Hematopoietic multipotent progenitor cell treated with erythropoietin and hydrocortisone succinate and interleukin-3 and kit ligand, for 8 days (in vitro differentiated cells): ENCODE results near the gene POLD1.

Source experiments
- DNase-seq: peaks from one replicate; pipeline ENCODE4 v3.0.0-alpha.2; 2015

The POLD1 gene

DNA sequence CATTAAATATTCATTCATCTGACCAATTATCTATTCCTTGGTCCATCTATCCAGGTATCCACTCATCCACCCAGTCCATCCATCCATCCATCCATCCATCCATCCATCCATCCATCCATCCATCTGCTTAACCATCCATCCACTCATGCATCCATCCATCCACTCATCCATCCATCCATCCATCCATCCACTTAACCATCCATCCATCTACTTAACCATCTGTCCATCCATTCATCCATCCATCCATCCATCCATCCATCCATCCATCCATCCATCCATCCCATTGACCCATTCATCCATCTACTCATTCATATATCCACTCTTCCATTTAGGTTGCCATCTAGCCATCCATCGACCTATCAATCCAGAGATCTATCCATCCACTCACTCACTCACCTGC is 59.9 kb downstream of the POLD1 start:
- DNase-seq: no peak

DNA sequence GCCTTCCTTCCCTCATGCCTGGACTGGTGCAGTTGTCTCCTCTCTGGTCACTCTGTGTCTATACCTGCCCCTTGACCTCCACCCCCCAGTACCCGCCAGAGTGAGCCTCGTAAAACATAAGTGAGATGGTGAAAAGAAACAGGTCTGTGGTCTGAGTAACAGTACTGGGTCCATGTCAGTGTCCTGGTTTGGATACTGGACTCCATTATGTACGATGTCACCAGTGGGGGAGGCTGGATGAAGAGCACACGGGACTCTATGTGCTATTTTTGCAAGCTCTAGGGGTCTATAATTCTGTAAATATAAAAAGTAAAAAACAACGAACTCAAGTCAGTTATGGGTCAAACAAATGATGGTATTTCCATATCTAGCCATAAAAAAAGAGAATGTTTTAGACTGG is 62.9 kb downstream of the POLD1 start:
- no peak for DNase-seq

DNA sequence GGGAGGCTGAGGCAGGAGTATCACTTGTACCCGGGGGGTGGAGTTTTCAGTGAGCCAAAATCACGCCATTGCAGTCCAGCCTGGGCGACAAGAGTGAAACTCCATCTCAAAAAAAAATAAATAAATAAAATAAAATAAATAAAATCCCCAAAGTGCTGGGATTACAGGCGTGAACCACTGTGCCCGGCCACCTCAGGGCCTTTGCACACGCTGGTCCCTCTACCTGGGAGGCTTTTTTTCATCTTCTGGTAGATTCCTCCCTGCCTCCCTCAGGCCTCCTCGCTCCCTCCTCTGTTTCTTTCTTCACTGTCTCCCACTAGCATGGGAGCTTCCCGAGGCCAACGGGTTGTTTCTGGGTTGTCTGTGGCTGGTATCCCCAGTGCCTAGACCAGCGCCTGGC is 63.6 kb downstream of the POLD1 start:
- no peak for DNase-seq

DNA sequence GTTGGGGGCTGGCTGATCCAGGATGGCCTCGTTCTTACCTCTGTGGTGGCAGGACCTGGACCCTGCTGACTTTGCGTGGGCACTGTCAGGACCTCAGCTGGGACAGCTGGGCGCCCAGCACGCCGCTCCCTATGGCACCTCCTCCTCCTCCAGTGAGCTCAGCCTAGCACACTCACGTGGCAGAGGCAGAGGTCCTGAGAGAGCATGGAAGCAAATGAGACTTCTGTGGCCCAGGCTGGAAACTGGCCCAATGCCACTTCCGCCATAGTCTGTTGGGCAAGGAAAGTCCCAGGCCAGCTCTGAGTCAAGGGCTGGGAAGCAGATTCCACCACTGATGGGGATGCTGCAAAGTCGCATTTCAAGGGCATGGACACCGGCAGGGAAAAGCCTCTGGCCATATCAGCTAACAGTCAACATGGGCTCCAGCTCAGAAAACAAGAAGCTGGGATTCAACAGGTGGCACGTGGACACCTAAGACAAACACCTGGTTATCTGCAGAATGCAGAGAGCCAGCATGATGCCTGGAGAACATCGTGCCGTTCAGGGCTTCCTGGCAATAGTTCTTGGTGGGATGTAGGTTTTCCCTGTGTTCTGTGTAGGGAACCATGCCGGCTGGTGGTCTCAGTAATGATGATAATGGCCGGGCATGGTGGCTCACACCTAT is 65.2 kb downstream of the POLD1 start:
- no peak for DNase-seq

DNA sequence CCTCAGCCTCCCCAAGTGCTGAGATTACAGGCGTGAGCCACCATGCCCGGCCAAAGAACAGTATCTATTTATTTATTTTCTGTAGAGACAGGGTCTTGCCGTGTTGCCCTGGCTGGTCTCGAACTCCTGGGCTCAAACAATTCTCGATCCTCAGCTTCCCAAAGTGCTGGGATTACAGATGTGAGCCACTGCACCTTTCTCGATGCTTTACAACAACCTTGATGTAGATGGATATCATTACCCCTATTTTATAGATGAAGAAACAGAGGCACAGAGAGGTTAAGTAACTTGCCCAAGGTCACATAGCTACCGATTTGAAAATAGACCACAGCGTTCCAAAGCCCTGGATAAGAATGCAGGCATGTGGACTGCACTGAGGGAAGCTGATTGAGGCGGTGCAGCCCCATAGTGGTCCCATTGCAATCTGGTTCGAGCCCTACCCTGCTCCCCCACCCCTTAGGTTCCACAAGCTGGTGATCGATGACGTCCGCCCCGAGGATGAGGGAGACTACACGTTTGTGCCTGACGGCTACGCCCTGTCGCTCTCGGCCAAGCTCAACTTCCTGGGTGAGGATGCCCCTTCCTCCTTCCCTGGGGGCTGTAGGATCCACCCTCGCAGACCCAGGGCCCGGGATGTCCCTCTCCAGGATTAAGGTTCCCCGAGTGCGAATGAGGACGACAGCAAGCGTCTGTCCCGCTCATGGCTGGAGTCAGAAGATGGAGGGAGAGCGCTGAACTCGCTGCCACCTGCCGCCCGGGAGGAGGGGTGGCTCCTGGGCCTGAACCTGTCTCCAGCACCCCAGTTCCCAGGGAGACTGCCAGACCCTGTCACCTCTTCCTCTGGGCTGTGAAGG is 66.4 kb downstream of the POLD1 start:
- DNase-seq: no peak

DNA sequence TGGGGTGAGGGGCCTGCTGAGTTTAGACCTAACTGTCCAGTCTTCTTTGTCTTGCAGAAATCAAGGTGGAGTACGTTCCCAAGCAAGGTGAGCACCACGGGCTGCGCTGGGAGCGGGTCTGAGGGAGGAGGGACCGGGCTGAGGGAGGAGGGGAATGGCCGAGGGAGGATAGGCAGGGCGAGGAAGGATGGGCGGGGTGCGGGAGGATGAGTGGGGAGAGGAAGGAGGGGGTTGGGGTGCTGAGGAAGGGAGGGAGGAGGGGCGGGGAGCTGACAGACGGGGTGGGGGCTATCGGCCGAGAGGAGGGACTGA is 67.0 kb downstream of the POLD1 start:
- DNase-seq: no peak

DNA sequence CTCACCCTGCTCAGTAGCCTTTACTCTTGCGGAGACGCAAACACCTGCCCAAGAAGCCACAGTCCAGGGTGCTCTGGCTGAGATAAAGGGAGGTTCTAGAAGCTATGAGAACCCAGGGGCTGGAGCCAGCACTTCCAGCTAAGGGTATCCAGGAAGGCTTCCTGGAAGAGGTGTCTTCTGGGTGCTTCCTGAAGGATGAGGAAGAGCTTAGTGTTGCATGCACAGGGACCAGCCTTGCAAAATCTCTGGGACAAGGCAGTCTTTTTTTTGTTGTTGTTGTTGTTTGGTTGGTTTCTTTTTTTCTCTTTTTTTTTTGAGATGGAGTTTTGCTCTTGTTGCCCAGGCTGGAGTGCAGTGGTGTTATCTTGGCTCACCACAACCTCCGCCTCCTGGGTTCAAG is 69.1 kb downstream of the POLD1 start:
- no peak for DNase-seq

DNA sequence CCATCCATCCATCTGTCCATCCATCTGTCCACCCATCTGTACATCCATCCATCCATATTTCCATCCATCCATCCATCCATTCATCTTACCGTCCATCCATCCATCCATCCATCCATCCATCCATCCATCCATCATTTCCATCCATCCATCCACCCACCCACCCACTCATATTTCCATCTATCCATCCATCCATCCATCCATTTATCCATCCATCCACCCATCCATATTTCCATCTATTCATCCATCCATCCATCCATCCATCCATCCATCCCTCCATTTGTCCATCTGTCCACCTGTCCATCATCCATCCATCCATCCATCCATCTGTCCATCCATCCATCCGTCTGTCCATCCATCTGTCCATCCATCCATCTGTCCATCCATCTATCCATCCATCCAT is 71.8 kb downstream of the POLD1 start:
- no peak for DNase-seq

DNA sequence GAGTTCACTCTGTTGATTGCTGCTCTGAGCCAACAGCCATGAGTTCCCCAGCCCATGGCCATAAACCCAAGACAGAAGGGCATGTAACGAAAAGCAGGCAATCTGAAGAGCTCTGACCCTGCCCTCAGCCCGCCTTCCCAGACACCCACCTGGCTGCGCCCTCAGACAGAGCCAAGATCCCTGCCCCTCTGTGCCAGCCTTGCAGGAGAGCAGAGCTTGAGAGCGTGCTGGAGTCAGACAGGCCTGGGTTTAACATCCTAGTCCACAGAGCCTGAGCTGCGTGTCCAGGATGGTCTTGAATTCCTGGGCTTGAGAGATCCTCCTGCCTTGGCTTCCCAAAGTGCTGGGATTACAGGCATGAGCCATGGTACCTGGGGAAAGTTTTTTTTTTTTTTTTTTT is 73.2 kb downstream of the POLD1 start:
- no peak for DNase-seq

DNA sequence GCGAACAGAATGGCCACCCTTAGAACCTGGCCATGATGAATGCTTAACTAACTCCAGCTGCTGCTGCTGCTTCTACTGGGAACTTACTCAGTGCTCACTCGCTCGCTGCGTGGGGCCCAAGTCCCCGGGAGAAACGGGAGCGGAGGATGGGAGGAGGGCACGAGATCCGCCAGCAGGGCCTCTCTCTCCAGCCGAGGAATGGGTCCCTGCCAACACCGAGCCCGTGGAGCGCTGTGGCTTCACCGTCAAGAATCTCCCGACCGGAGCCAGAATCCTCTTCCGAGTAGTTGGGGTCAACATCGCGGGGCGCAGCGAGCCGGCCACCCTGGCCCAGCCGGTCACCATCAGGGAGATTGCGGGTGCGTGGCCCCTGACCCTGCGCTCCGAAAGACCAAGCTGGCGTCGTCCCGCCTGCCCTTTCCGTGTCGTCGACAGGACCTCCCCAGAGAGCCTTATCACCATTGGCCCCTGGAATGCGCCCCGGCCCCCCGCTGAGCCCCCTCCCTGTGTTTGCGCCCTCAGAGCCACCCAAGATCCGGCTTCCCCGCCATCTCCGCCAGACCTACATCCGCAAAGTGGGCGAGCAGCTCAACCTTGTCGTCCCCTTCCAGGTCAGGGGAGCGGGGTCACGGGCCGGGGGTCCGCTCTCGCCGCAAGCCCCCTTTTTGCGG is 74.4 kb downstream of the POLD1 start:
- DNase-seq: no peak

DNA sequence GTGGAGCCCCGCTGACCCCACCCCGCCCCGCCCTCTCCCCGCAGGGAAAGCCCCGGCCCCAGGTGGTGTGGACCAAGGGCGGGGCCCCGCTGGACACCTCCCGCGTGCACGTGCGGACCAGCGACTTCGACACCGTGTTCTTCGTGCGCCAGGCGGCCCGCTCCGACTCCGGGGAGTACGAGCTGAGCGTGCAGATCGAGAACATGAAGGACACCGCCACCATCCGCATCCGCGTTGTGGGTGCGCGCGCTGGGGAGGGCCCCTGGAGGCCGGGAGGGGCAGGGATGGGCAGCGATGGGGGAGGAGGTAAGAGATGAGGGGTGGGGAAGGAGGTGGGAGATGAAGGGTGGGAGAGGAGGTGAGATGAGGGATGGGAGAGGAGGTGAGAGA is 74.9 kb downstream of the POLD1 start:
- no peak for DNase-seq

DNA sequence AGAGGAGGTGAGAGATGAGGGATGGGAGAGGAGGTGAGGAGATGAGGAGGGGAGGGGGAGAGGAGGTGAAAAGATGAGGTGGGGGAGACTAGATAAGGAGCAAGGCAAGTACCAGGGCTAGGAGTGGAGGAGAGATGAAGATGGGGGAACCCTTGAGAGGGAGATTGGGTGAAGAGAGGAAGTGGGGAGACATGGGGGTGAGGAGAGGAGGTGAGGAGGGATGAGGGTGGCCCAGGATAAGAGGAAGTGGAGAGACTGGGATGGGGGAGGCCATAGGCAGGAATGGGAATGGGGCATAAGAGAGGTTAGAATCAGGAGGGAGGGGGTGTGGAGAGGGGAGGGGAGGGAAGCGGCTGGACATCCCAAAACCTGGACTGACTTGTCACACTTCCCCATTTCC is 75.5 kb downstream of the POLD1 start:
- DNase-seq: no peak

DNA sequence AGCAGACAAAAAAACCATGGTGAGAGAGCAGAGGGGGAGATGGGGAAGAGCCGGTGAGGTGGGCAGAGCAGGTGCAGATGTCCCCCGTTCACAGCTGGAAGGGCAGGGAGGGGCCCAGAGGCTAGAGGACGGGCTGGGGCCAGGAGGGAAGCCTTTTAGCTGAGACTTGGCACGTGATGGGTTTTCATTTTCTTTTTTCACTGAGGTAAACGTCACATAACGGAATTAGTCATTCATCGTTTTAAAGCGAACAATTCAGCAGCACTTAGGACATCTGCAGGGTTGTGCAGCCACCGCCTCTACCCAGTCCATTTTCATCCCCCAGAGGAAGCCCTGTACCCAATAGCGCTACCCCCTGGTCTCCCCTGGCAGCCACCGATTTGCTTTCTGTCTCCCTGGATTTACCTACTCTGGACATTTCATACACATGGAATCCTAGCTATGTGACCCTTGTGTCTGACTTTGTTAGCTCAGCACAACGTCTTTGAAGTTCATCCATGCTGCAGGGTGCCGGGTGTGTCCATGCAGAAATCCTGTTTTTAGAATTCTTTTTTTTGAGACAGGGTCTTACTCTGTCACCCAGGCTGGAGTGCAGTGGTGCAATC is 76.1 kb downstream of the POLD1 start:
- DNase-seq: no peak

DNA sequence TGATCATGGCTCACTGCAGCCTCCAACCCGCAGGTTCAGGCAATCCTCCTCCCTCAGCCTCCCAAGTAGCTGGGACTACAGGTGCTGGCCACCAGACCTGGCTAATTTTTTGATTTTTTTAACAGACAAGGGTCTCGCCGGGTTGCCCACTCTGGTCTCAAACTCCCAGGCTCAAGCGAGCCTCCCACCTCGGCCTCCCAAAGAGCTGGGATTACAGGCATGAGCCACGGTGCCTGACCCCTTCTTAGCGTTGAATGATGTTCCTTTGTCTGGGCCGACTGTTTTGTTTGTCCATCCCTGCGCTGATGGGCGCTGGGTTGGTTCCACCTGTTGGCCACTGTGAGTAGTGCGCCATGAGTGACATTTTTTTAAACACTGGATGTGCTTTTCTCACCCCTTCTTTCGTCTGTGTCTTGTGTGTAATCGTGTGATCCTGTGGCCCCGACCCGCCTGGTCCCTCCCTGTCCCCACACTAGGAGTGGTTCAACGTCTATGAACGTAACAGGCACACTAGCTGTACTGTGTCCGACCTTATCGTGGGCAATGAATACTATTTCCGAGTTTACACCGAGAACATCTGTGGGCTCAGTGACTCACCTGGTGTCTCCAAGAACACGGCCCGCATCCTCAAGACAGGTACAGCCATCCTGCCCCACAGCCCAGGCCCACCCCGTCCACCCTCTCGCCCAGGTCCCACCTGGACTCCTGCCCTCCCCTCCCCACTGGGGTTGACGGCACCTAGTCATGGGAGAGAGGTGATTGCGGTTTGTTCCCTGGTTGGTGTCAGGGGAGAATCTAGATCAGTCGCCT is 77.1 kb downstream of the POLD1 start:
- peak; percentile 76 for DNase-seq

DNA sequence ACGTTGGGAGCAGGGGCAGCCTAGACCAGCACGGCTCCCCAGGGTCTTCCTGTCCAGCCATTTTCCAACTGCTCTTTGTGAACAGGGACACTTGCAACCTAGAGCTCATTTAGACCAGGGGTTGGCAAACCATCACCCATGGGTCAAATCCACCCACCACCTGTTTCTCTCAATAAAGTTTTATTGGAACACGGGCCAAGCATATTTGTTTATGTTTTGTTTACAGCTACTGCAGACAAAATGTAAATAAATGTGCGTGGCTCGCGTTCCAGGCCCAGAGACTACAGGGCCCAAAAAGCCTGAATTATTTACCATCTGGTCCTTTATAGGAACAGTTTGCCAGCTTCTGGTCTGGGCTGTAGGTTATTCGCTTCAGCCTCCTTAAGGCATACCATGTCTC is 78.8 kb downstream of the POLD1 start:
- DNase-seq: no peak

DNA sequence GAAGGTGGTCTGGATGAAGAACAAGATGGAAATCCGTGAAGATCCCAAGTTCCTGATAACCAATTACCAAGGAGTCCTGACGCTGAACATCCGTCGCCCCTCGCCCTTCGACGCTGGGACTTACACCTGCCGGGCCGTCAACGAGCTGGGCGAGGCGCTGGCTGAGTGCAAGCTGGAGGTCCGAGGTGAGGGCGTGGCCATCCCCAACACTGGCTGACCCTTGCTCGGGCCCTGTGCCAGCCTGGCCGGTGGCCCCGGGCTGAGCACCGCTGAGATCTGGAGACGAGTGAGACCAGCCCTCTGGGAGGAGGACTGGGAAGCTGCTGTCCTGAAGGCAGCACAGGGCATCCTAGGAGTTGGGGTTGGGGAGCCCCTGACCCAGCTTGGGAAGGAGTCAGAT is 80.2 kb downstream of the POLD1 start:
- no peak for DNase-seq

DNA sequence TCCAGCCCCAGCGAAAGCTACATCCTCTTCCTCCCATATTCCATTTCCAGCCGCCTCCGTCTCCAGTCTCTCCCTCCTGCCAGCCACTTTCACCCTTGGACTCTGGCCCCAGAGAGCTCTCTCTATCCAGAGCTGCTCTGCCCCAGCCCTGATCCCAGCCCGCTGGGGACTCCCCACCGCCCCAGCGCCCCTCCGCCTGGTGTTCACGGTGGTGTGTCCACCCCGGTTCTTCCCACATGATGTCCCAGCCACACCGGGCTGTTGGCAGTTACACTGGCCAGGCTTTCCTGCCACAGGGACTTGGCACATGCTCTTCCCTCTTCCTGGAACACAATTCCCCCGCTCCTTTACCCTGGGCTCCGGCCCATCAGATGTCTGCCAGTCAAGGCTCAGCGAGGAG is 80.9 kb downstream of the POLD1 start:
- no peak for DNase-seq

DNA sequence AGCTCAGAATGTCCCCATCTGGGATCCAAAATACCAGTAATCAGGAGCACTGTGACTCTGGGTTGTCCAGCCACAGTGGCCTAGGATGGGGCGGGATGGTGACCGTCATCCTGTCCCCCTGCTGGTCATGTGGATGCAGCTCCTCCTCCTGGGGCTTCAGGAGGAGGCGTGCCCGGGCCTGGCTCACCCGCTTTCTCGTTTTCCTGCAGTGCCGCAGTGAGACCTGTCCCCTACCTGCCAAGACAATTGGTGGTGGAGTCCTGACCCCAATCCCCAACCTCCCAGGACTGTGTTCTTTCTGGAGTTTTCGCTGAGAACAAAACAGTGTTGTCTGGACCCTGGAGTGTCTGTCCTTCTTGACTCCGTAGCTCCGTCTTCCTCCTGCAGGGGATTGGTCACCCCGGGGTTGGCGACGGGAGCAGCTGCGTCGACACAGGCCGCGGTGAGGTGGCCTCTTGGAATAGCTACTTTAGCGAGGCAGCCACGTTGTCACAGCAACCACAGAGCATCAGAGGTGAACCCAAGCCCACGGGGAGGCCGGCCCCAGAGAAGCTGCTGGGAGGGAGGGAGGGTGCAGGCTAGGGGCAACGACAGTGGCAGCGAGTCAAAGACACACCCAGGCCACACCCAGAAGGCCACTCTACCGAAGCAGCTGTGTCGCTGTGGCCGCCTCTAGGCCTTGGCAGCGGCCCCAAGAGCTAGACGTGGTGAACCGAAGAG is 82.0 kb downstream of the POLD1 start:
- DNase-seq: peak; percentile 85

DNA sequence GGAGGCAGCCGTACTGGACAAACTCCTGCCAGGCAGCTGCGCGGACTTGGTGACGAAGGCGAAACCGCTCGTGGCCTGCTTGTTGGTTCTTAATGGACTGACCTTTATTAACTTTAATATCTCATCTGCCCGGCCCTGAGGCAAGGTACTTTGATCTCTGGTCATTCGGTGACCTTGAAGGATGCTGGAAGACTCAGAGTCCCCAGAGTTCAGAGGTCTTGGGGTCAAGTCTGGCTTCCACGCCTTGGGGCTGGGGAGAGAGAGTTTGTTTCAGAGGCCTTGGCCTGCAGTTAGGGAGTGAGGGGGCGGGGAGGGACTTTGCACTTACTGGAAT is 82.5 kb downstream of the POLD1 start:
- no peak for DNase-seq

DNA sequence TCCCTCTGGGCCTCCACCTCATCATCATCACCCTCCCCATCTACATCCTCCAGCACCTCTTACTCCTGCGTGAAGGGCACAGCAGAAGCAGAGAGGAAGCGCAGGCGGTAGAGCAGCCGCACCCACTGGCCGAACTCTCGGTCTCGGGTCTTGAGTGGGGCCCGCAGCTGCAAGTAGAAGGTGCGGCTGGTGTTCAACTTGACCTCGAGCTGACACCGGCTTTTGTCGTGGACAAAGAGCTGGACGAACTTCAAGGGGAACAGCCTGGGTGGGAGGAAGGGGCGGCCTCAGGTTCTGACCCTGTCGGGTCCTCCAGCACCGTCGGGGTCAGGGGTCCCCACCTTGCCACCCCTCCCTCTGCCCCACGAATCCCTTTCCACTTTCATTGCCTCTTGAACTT is 83.4 kb downstream of the POLD1 start:
- DNase-seq: no peak
